Caco-2 (cell line): Measurements from ENCODE around the gene BSPRY. TPM values are rescaled to one million over a fixed set of nuclear protein-coding genes. Genes with fewer than 3 reads are reported as not detected.

Experiments used
- total RNA-seq: library from RNA; stranded (reverse); gene quantifications from 2 replicates; pipeline ENCODE4 v1.2.3, GENCODE V29; 2022

The BSPRY gene
- total RNA-seq, 1 experiment from 2014 or later = 14.7 TPM

Other genes starting within 250 kb of the BSPRY start
- gene SLC31A2, start 198.5 kb upstream of the BSPRY start, total RNA-seq = 4.7 and 5.1 TPM in 2 replicates
- gene FKBP15, start 128.3 kb upstream of the BSPRY start, total RNA-seq = 20.1 TPM in 2 replicates
- 57.8 and 64.9 TPM in 2 replicates for gene SLC31A1, start 128.0 kb upstream of the BSPRY start, total RNA-seq
- 27.3 and 29.3 TPM in 2 replicates for gene CDC26, start 74.0 kb upstream of the BSPRY start, total RNA-seq
- 37.5 and 38.6 TPM in 2 replicates for gene PRPF4, start 73.9 kb upstream of the BSPRY start, total RNA-seq
- gene RNF183, start 46.2 kb upstream of the BSPRY start, total RNA-seq = 1.5 and 3.3 TPM in 2 replicates
- gene WDR31, start 9.3 kb upstream of the BSPRY start, total RNA-seq = 1.9 and 2.3 TPM in 2 replicates
- gene HDHD3, start 27.4 kb downstream of the BSPRY start, total RNA-seq = 60.9 and 64.9 TPM in 2 replicates
- gene ALAD, start 51.7 kb downstream of the BSPRY start, total RNA-seq = 43.6 and 48.8 TPM in 2 replicates
- gene POLE3, start 61.1 kb downstream of the BSPRY start, total RNA-seq = 48.8 and 57.2 TPM in 2 replicates
- gene C9orf43, start 61.2 kb downstream of the BSPRY start, total RNA-seq = 1.1 and 1.9 TPM in 2 replicates
- gene RGS3, start 114.2 kb downstream of the BSPRY start, total RNA-seq = 70.8 and 71.1 TPM in 2 replicates